Measurements from ENCODE around the gene KCNK4. TPM values are rescaled to one million over a fixed set of nuclear protein-coding genes. Genes with fewer than 3 reads are reported as not detected.

Gene KCNK4
- total and polyA plus RNA-seq, 2 of the 13 experiments (the other 11 are each of a cell fraction or from before 2014, with no cell fraction given) = not detected

DNA sequence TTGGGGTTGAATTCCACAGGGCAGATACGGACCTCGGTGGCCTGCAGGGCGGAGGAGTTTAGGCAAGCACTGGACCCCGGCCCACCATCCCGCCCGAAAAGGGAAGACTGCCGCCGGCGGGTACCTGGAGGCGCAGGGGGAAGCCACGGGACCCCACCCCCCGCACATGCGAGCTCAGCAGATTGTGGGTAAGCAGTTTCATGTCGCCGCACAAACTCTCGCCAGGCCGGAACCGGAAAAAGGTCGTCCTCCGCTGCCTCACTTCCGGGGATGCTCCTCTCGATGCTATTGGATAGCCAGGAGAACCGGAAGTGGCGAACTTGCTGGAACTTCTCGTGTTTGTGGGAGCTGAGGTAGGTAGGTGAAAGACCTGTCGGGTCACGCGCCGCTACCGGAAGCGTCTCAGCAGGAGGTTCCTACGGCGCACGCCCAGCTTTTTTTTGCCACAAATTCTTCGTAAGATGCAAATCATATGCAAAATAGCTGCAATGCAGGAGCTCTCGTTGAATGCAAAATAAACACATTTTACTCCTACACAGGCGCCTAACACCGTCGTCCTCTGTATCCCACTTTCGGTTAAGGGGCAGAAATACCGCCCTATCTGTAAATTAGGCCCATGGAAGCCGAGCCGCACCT is 26.3 kb downstream of the KCNK4 start, which contains the start of gene TRMT112 (continued):
- TF ChIP-seq KLF15 (CRISPR knock-in tag; IDR thresholded peaks at IDR 0.05; ENCODE audit: borderline replicate concordance) (no peak), ZNF333 (CRISPR knock-in tag; IDR thresholded peaks at IDR 0.05; ENCODE audit: borderline replicate concordance) (0 out of 2 replicates have a peak, but pooled peaks have one; percentile 37), ZNF234 (CRISPR knock-in tag; conservative IDR thresholded peaks at IDR 0.05) (no peak; the same call in 1 of the 2 replicates), POLR2AphosphoS2 (IDR thresholded peaks at IDR 0.05; ENCODE audit: low read depth, low read length) (no peak), HIVEP1 (CRISPR knock-in tag; IDR thresholded peaks at IDR 0.05) (peak; percentile 83; the same call in 1 of the 2 replicates), HNRNPK (IDR thresholded peaks at IDR 0.05; ENCODE audit: low read depth, low read length, poor library complexity, severe bottlenecking) (no peak), ZMYM2 (CRISPR knock-in tag; IDR thresholded peaks at IDR 0.05) (no peak), ZNF782 (CRISPR knock-in tag; IDR thresholded peaks at IDR 0.05; ENCODE audit: borderline replicate concordance) (no peak), GATAD2A (CRISPR knock-in tag; IDR thresholded peaks at IDR 0.05) (no peak), MTA1 (CRISPR knock-in tag; IDR thresholded peaks at IDR 0.05; ENCODE audit: borderline replicate concordance) (no peak), NR3C1 (CRISPR knock-in tag; IDR thresholded peaks at IDR 0.05) (no peak), ZNF678 (CRISPR knock-in tag; IDR thresholded peaks at IDR 0.05) (no peak), HNRNPH1 (optimal IDR thresholded peaks at IDR 0.05; ENCODE audit: low read depth, low read length) (no peak), KLF6 (CRISPR knock-in tag; IDR thresholded peaks at IDR 0.05) (peak; percentile 20; the same call in 1 of the 2 replicates), ZNF720 (CRISPR knock-in tag; IDR thresholded peaks at IDR 0.05) (no peak), CREM (IDR thresholded peaks at IDR 0.05) (peak; percentile 93), CREM (CRISPR knock-in tag; IDR thresholded peaks at IDR 0.05) (no peak), FOXK2 (IDR thresholded peaks at IDR 0.05) (no peak), FOXM1 (CRISPR knock-in tag; IDR thresholded peaks at IDR 0.05) (no peak), ARNTL (CRISPR knock-in tag; IDR thresholded peaks at IDR 0.05) (no peak; the same call in 1 of the 2 replicates), FOSL1 (CRISPR knock-in tag; IDR thresholded peaks at IDR 0.05; ENCODE audit: borderline replicate concordance) (no peak), NFRKB (IDR thresholded peaks at IDR 0.05) (no peak), CEBPG (CRISPR knock-in tag; IDR thresholded peaks at IDR 0.05) (no peak)
- TF ChIP-seq, protein P1, sequence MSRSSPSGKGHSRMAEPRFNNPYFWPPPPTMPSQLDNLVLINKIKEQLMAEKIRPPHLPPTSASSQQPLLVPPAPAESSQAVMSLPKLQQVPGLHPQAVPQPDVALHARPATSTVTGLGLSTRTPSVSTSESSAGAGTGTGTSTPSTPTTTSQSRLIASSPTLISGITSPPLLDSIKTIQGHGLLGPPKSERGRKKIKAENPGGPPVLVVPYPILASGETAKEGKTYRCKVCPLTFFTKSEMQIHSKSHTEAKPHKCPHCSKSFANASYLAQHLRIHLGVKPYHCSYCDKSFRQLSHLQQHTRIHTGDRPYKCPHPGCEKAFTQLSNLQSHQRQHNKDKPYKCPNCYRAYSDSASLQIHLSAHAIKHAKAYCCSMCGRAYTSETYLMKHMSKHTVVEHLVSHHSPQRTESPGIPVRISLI (CRISPR knock-in tag; IDR thresholded peaks at IDR 0.05; ENCODE audit: borderline replicate concordance) = peak; percentile 83; the same call in 1 of the 2 replicates
- TF ChIP-seq, protein P2, sequence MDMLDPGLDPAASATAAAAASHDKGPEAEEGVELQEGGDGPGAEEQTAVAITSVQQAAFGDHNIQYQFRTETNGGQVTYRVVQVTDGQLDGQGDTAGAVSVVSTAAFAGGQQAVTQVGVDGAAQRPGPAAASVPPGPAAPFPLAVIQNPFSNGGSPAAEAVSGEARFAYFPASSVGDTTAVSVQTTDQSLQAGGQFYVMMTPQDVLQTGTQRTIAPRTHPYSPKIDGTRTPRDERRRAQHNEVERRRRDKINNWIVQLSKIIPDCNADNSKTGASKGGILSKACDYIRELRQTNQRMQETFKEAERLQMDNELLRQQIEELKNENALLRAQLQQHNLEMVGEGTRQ (IDR thresholded peaks at IDR 0.05; ENCODE audit: low read depth, low read length) = peak; percentile 73
- TF ChIP-seq, protein P2 (CRISPR knock-in tag; IDR thresholded peaks at IDR 0.05; ENCODE audit: borderline replicate concordance) = peak; percentile 84; the same call in 1 of the 2 replicates
- TF ChIP-seq, protein P3, sequence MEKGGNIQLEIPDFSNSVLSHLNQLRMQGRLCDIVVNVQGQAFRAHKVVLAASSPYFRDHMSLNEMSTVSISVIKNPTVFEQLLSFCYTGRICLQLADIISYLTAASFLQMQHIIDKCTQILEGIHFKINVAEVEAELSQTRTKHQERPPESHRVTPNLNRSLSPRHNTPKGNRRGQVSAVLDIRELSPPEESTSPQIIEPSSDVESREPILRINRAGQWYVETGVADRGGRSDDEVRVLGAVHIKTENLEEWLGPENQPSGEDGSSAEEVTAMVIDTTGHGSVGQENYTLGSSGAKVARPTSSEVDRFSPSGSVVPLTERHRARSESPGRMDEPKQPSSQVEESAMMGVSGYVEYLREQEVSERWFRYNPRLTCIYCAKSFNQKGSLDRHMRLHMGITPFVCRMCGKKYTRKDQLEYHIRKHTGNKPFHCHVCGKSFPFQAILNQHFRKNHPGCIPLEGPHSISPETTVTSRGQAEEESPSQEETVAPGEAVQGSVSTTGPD (CRISPR knock-in tag; IDR thresholded peaks at IDR 0.05) = no peak
- TF ChIP-seq, protein P4, sequence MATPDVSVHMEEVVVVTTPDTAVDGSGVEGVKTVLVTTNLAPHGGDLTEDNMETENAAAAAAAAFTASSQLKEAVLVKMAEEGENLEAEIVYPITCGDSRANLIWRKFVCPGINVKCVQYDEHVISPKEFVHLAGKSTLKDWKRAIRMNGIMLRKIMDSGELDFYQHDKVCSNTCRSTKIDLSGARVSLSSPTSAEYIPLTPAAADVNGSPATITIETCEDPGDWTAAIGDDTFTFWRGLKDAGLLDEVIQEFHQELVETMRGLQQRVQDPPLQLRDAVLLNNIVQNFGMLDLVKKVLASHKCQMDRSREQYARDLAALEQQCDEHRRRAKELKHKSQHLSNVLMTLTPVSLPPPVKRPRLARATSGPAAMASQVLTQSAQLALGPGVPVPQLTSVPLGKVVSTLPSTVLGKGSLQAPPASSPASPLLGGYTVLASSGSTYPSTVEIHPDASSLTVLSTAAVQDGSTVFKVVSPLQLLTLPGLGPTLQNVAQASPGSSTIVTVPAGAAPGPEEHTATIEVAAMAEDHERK (CRISPR knock-in tag; IDR thresholded peaks at IDR 0.05; ENCODE audit: low read depth) = no peak

Measured in HepG2 (cell line).